Measurements from ENCODE around the gene BORCS8.

The BORCS8 gene

GRCh38 chr19:19192078-19192882 lies at the start of gene BORCS8, which contains the start of gene RFXANK:
BORCS8 (minus strand) TSS chr19:19192152; CDS start chr19:19192117, 35 bp downstream.
RFXANK (plus strand) TSS chr19:19192258; CDS start chr19:19193947, 1,689 bp downstream.
- peak within 1 kb of the TSS; percentile 99 for H3K27ac Mint-ChIP-seq
- H3K27me3 Mint-ChIP-seq (ENCODE audit: low read depth): no peaks in the 10 kb centered on the region
- peaks cover 26% of the 10 kb centered on the region for H3K4me1 Mint-ChIP-seq (ENCODE audit: low read depth)
- peaks cover 11% of the 10 kb centered on the region for H3K36me3 Mint-ChIP-seq (ENCODE audit: low read depth)
- H3K9me3 Mint-ChIP-seq: no peaks in the 10 kb centered on the region
- peak within 1 kb of the TSS; percentile 99 for H3K4me3 Mint-ChIP-seq

- Mint-ChIP-seq H3K36me3 (ENCODE audit: low read depth) (no peaks in the 10 kb centered on the region), H3K27me3 (ENCODE audit: low read depth) (no peaks in the 10 kb centered on the region), H3K4me3 (no peak overlapping the region), H3K27ac (no peak overlapping the region), H3K9me3 (peaks cover 4% of the 10 kb centered on the region), H3K4me1 (ENCODE audit: low read depth) (no peaks in the 10 kb centered on the region)
These were observed 48.5 kb upstream of the BORCS8 start for GRCh38 chr19:19240476-19240875.

GRCh38 chr19:19239675-19240074 lies 47.7 kb upstream of the BORCS8 start:
- Mint-ChIP-seq H3K27ac (no peak overlapping the region), H3K36me3 (ENCODE audit: low read depth) (no peaks in the 10 kb centered on the region), H3K4me1 (ENCODE audit: low read depth) (no peaks in the 10 kb centered on the region), H3K27me3 (ENCODE audit: low read depth) (no peaks in the 10 kb centered on the region), H3K4me3 (no peak overlapping the region), H3K9me3 (peaks cover 4% of the 10 kb centered on the region)

GRCh38 chr19:19238126-19238894 lies 46.4 kb upstream of the BORCS8 start:
- Mint-ChIP-seq H3K4me3 (no peak overlapping the region), H3K4me1 (ENCODE audit: low read depth) (no peaks in the 10 kb centered on the region), H3K9me3 (peaks cover 4% of the 10 kb centered on the region), H3K27ac (no peak overlapping the region), H3K36me3 (ENCODE audit: low read depth) (no peaks in the 10 kb centered on the region), H3K27me3 (ENCODE audit: low read depth) (no peaks in the 10 kb centered on the region)

GRCh38 chr19:19236173-19236572 lies 44.2 kb upstream of the BORCS8 start:
- Mint-ChIP-seq H3K27ac (no peak overlapping the region), H3K4me1 (ENCODE audit: low read depth) (no peaks in the 10 kb centered on the region), H3K9me3 (peaks cover 4% of the 10 kb centered on the region), H3K4me3 (no peak overlapping the region), H3K36me3 (ENCODE audit: low read depth) (no peaks in the 10 kb centered on the region), H3K27me3 (ENCODE audit: low read depth) (no peaks in the 10 kb centered on the region)

GRCh38 chr19:19234220-19234816 lies 42.4 kb upstream of the BORCS8 start:
- peaks cover 4% of the 10 kb centered on the region for H3K9me3 Mint-ChIP-seq
- H3K4me3 Mint-ChIP-seq: no peak overlapping the region
- H3K27ac Mint-ChIP-seq: no peak overlapping the region
- H3K27me3 Mint-ChIP-seq (ENCODE audit: low read depth): no peaks in the 10 kb centered on the region
- no peaks in the 10 kb centered on the region for H3K4me1 Mint-ChIP-seq (ENCODE audit: low read depth)
- no peaks in the 10 kb centered on the region for H3K36me3 Mint-ChIP-seq (ENCODE audit: low read depth)

GRCh38 chr19:19232261-19232721 lies 40.3 kb upstream of the BORCS8 start:
- H3K27ac Mint-ChIP-seq: no peak overlapping the region
- no peaks in the 10 kb centered on the region for H3K27me3 Mint-ChIP-seq (ENCODE audit: low read depth)
- H3K36me3 Mint-ChIP-seq (ENCODE audit: low read depth): no peaks in the 10 kb centered on the region
- no peaks in the 10 kb centered on the region for H3K4me1 Mint-ChIP-seq (ENCODE audit: low read depth)
- peaks cover 4% of the 10 kb centered on the region for H3K9me3 Mint-ChIP-seq
- H3K4me3 Mint-ChIP-seq: no peak overlapping the region

- Mint-ChIP-seq H3K9me3 (no peaks in the 10 kb centered on the region), H3K4me3 (no peak overlapping the region), H3K4me1 (ENCODE audit: low read depth) (no peaks in the 10 kb centered on the region), H3K27me3 (ENCODE audit: low read depth) (no peaks in the 10 kb centered on the region), H3K36me3 (ENCODE audit: low read depth) (no peaks in the 10 kb centered on the region), H3K27ac (no peak overlapping the region)
These were observed 39.0 kb upstream of the BORCS8 start for GRCh38 chr19:19230999-19231398.

GRCh38 chr19:19229701-19230100 lies 37.7 kb upstream of the BORCS8 start:
- H3K9me3 Mint-ChIP-seq: no peaks in the 10 kb centered on the region
- H3K27ac Mint-ChIP-seq: no peak overlapping the region
- H3K4me3 Mint-ChIP-seq: no peak overlapping the region

GRCh38 chr19:19227217-19227616 lies 35.3 kb upstream of the BORCS8 start:
- H3K4me3 Mint-ChIP-seq: no peak overlapping the region
- no peaks in the 10 kb centered on the region for H3K36me3 Mint-ChIP-seq (ENCODE audit: low read depth)
- no peaks in the 10 kb centered on the region for H3K9me3 Mint-ChIP-seq
- peaks cover 13% of the 10 kb centered on the region for H3K27me3 Mint-ChIP-seq (ENCODE audit: low read depth)
- H3K4me1 Mint-ChIP-seq (ENCODE audit: low read depth): peaks cover 3% of the 10 kb centered on the region
- no peak overlapping the region for H3K27ac Mint-ChIP-seq

More at GRCh38 chr19:19229701-19230100, 37.7 kb upstream of the BORCS8 start:
- Mint-ChIP-seq H3K36me3 (ENCODE audit: low read depth) (no peaks in the 10 kb centered on the region), H3K27me3 (ENCODE audit: low read depth) (no peaks in the 10 kb centered on the region), H3K4me1 (ENCODE audit: low read depth) (peaks cover 2% of the 10 kb centered on the region)

- H3K4me1 Mint-ChIP-seq (ENCODE audit: low read depth): peaks cover 3% of the 10 kb centered on the region
- peaks cover 13% of the 10 kb centered on the region for H3K27me3 Mint-ChIP-seq (ENCODE audit: low read depth)
- H3K36me3 Mint-ChIP-seq (ENCODE audit: low read depth): no peaks in the 10 kb centered on the region
- H3K4me3 Mint-ChIP-seq: no peak overlapping the region
- H3K27ac Mint-ChIP-seq: no peak overlapping the region
- no peaks in the 10 kb centered on the region for H3K9me3 Mint-ChIP-seq
These were observed 34.7 kb upstream of the BORCS8 start for GRCh38 chr19:19226663-19227062.

- Mint-ChIP-seq H3K4me3 (no peak overlapping the region), H3K4me1 (ENCODE audit: low read depth) (peaks cover 3% of the 10 kb centered on the region), H3K27ac (no peak overlapping the region), H3K36me3 (ENCODE audit: low read depth) (no peaks in the 10 kb centered on the region), H3K9me3 (no peaks in the 10 kb centered on the region), H3K27me3 (ENCODE audit: low read depth) (peaks cover 13% of the 10 kb centered on the region)
These were observed 34.3 kb upstream of the BORCS8 start for GRCh38 chr19:19226204-19226603.

- no peak overlapping the region for H3K27ac Mint-ChIP-seq
- peaks cover 13% of the 10 kb centered on the region for H3K27me3 Mint-ChIP-seq (ENCODE audit: low read depth)
- peaks cover 3% of the 10 kb centered on the region for H3K4me1 Mint-ChIP-seq (ENCODE audit: low read depth)
- H3K36me3 Mint-ChIP-seq (ENCODE audit: low read depth): no peaks in the 10 kb centered on the region
- peak overlapping the region; percentile 79 for H3K4me3 Mint-ChIP-seq
- no peaks in the 10 kb centered on the region for H3K9me3 Mint-ChIP-seq
These were observed 33.0 kb upstream of the BORCS8 start for GRCh38 chr19:19224852-19225494.

GRCh38 chr19:19224150-19224851 lies 32.3 kb upstream of the BORCS8 start:
- peaks cover 3% of the 10 kb centered on the region for H3K4me1 Mint-ChIP-seq (ENCODE audit: low read depth)
- H3K4me3 Mint-ChIP-seq: peak overlapping the region; percentile 53
- H3K27me3 Mint-ChIP-seq (ENCODE audit: low read depth): peaks cover 13% of the 10 kb centered on the region
- H3K27ac Mint-ChIP-seq: no peak overlapping the region
- no peaks in the 10 kb centered on the region for H3K36me3 Mint-ChIP-seq (ENCODE audit: low read depth)
- no peaks in the 10 kb centered on the region for H3K9me3 Mint-ChIP-seq
